ENCODE results near the gene PRLH.
A peak's percentile ranks its signal among the peaks of the same experiment; 100 is the strongest.
"Not testable (repeated sequence)": the region's sequence is repeated elsewhere in the genome, so short reads cannot be mapped to it uniquely, and the experiment has no call there.

Gene PRLH

GRCh38 chr2:237602409-237602808 lies 36.0 kb downstream of the PRLH start:
- DNase-seq = no peak

DNA sequence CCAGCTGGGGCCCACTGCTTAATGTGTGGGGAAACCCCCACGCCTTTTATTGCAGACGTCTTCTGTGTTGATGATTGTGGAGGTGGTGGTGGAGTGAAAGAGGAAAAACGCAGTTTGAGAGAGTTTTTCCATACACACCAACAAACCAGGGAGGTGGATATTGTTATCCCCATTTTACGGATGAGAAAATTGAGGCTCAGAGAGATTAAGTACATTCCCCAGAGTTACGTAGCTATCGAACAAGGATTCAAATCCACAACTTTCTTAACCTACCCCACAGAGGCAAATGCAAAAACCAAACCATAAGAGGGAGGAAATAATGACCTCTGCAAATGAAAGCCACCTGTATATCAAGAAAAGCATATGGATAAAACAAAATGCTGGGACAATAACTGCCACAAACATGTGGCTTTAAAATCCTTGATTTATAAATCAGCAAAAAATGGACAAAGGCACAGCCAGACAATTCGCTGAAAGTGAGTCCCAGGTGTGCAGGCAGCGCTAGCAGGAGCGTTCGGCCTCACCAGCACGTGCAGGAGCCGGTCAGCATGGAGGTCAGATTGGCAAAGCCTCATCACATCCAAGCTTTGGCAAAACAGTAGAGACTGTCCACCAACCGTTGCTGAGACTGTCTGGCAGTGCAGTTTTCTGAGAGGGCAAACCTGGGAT lies 36.8 kb downstream of the PRLH start:
- no peak for DNase-seq

- peak; percentile 61 for DNase-seq
Observed at GRCh38 chr2:237603718-237604362, 37.5 kb downstream of the PRLH start.

- no peak for DNase-seq
Observed at GRCh38 chr2:237604391-237604790, 38.0 kb downstream of the PRLH start.

- peak; percentile 44 for DNase-seq
Observed at GRCh38 chr2:237604960-237605359, 38.6 kb downstream of the PRLH start.

DNA sequence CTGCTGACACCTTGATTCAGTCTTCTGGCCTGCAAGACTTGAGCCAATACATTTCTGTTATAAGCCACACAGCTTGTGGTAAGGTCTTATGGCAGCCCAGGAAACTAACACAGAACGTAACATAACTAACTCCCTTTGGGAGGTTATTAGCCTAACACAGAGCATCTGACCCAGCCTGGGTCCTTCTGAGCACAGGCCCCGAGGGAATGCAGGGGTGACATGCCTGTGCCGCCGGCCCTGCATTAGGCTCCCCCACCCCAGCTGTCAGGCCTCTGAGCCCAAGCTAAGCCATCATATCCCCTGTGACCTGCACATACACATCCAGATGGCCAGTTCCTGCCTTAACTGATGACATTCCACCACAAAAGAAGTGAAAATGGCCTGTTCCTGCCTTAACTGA lies 40.1 kb downstream of the PRLH start:
- not testable (repeated sequence) for DNase-seq

DNA sequence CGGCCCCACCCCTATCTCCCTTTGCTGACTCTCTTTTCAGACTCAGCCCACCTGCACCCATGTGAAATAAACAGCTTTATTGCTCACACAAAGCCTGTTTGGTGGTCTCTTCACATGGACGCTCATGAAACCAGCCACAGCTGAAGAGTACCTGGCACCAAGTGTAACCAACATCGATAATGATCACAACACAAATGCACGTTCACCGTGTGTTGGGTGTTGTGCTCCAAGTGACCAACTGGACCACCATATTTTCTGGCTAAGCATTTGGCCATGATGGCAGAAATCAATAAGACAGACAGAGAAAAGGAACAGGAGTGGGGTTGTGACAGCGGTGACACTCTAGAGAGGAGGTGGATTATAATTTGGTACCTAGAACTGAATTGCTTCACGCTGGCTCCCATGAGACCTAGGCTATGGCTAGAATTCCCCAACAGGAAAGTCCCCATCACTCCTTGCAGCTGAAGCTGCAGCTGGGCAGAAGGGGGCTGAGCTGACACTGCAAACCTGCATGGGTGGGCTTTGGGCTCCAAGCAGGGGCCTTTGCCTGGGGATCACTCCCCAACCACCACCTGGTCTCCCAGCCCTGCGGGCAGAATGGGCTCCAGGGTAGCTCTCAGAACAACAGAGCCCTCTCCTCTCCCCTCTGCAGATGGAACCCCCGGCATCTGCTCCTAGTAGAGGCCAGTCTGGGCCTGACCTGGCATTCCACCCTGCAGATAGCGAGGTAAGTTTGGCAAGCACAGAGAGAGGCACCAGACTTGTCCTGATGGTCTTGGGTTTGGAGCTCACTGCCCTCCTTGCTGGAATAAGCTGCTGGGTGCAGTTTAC lies 46.4 kb downstream of the PRLH start:
- no peak for DNase-seq

DNA sequence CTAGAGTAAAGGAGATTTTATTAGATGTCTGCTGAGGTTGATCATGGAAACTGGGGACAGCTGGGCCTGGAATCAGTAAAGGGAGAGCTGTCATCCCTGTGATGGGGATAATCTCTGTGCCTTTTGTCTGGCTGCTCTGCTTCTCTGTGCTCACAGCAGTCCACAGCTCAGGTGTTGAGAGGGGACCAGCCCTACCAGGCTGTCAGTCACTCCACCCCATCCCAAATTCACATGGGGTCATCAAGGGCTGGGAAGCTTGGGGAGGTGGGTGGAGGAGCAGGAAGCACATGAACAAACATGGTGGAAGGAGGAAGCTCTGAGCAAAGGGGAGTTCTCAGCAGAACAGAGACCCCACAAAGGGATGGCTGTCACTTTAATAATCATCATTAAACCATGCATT lies 47.3 kb downstream of the PRLH start:
- no peak for DNase-seq

DNA sequence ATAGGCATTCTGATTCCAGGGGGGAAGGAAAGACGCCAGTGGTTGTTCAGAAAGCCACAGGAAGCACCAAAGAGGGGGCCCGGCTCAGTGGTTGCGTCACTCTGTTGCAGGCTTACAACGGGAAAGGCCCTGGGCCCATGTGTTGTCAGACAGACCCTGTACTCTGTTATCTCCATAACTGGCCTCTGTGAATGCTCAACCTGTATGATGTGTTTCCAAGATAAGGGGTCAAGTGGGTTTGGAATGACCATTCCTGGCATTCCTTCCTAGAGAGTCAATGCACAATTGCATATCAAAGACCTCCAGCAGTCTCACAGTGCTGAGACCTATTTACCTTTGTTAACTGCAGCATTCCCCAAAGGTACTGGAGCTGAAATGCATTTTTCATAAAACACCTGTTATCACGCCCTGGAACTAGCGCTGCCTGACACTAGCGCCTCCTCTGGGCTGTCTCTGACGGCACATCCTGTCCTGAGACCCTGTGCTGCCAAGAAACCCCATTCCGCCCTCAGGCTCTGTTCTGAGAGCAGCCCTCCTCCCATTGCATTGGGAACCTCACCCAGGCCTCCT lies 47.9 kb downstream of the PRLH start:
- no peak for DNase-seq

DNA sequence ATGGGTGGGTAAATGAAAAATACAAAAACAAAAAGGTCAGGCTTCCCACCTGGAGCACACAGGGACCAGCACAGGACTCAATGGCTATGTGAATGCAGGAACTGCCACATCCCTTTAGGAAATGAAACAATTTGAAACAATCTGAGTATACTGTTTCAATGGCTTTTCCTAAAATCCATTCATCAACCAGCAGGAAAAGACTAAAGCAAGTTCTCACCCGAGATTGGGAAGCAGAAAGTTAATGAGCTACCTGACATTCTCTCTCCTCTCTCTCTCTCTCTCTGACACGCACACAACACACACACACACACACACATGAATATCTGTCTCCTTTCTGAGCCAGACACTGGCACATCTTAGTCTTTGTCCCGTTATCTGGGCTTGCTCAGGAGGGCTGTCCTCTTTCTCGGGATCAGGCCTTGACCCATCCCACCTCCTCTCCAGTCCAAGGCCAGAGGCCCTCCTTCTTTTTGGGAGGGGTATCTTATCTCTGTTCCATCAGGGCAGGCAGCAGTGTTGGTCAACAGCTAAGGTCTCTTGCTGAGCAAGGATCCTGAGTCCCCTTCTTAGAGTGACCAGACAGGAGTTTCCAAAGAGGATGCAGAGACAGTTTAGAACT lies 49.4 kb downstream of the PRLH start:
- DNase-seq = no peak

GRCh38 chr2:237616373-237616733 lies 50.0 kb downstream of the PRLH start:
- no peak for DNase-seq

Measured in fibroblast of skin of back (primary cell).